Measurements from ENCODE around the gene FBXO3. TPM values are rescaled to one million over a fixed set of nuclear protein-coding genes. Genes with fewer than 3 reads are reported as not detected.
"Not testable (repeated sequence)": the region's sequence is repeated elsewhere in the genome, so short reads cannot be mapped to it uniquely, and the experiment has no call there.

The FBXO3 gene
- total RNA-seq, 1 donor from 2014 or later, result 29.7 TPM

- no peak for DNase-seq (ENCODE audit: extremely low spot score in 2 of 2)
- no peaks in the 10 kb centered on the region for H3K36me3 ChIP-seq
Observed at GRCh38 chr11:33802194-33802950, 28.1 kb upstream of the FBXO3 start.

GRCh38 chr11:33801821-33802193 lies 27.5 kb upstream of the FBXO3 start:
- peaks cover 5% of the 10 kb centered on the region for H3K27me3 ChIP-seq
- H3K27ac ChIP-seq, result no peak overlapping the region
- intact Hi-C loops (cut with DNase I), result no loop called here
- TF ChIP-seq POLR2AphosphoS5 (IDR thresholded peaks at IDR 0.05; ENCODE audit: insufficient read depth in 1 of 2, low read depth in 1 of 2) (no peak), POLR2A (IDR thresholded peaks at IDR 0.05) (no peak), CTCF (IDR thresholded peaks at IDR 0.05) (no peak)
- no peaks in the 10 kb centered on the region for H3K9me3 ChIP-seq
- DNase-seq (ENCODE audit: extremely low spot score in 2 of 2), result no peak
- H3K4me3 ChIP-seq, result peak overlapping the region; percentile 19 to 36
- H3K4me1 ChIP-seq, result peaks cover 10% of the 10 kb centered on the region
- H3K36me3 ChIP-seq, result no peaks in the 10 kb centered on the region

More at GRCh38 chr11:33802194-33802950, 28.1 kb upstream of the FBXO3 start:
- no peaks in the 10 kb centered on the region for H3K9me3 ChIP-seq
- intact Hi-C loops (cut with DNase I), result no loop called here
- H3K27me3 ChIP-seq, result peaks cover 5% of the 10 kb centered on the region
- H3K27ac ChIP-seq, result no peak overlapping the region
- no peak for TF ChIP-seq CTCF (IDR thresholded peaks at IDR 0.05)
- TF ChIP-seq POLR2A (IDR thresholded peaks at IDR 0.05), result peak in 1 of 2 donors; percentile 2
- no peak for TF ChIP-seq POLR2AphosphoS5 (IDR thresholded peaks at IDR 0.05; ENCODE audit: insufficient read depth in 1 of 2, low read depth in 1 of 2)
- peaks cover 10% of the 10 kb centered on the region for H3K4me1 ChIP-seq
- H3K4me3 ChIP-seq, result peak overlapping the region; percentile 19 to 36

- Histone ChIP-seq H3K9me3 (no peaks in the 10 kb centered on the region), H3K27me3 (peaks cover 5% of the 10 kb centered on the region), H3K4me1 (peaks cover 10% of the 10 kb centered on the region), H3K4me3 (no peak overlapping the region), H3K27ac (no peak overlapping the region), H3K36me3 (no peaks in the 10 kb centered on the region)
- TF ChIP-seq POLR2A (IDR thresholded peaks at IDR 0.05) (no peak), CTCF (IDR thresholded peaks at IDR 0.05) (no peak), POLR2AphosphoS5 (IDR thresholded peaks at IDR 0.05; ENCODE audit: insufficient read depth in 1 of 2, low read depth in 1 of 2) (no peak)
- intact Hi-C loops (cut with DNase I), result no loop called here
- no peak for DNase-seq (ENCODE audit: extremely low spot score in 2 of 2)
Observed at GRCh38 chr11:33797879-33798278, 23.6 kb upstream of the FBXO3 start.

GRCh38 chr11:33790040-33790439 lies 15.7 kb upstream of the FBXO3 start:
- H3K27me3 ChIP-seq, result no peaks in the 10 kb centered on the region
- DNase-seq (ENCODE audit: extremely low spot score in 2 of 2), result no peak
- H3K27ac ChIP-seq, result no peak overlapping the region

GRCh38 chr11:33788095-33788494 lies 13.8 kb upstream of the FBXO3 start:
- H3K27me3 ChIP-seq; H3K4me3 ChIP-seq; H3K27ac ChIP-seq; H3K4me1 ChIP-seq; H3K36me3 ChIP-seq; DNase-seq (ENCODE audit: extremely low spot score in 2 of 2); H3K9me3 ChIP-seq; intact Hi-C loops (cut with DNase I): not testable (repeated sequence)

More at GRCh38 chr11:33790040-33790439, 15.7 kb upstream of the FBXO3 start:
- H3K9me3 ChIP-seq, result no peaks in the 10 kb centered on the region
- intact Hi-C loops (cut with DNase I), result no loop called here
- H3K36me3 ChIP-seq, result no peaks in the 10 kb centered on the region
- no peaks in the 10 kb centered on the region for H3K4me1 ChIP-seq
- H3K4me3 ChIP-seq, result no peak overlapping the region
- TF ChIP-seq CTCF (IDR thresholded peaks at IDR 0.05) (no peak), POLR2AphosphoS5 (IDR thresholded peaks at IDR 0.05; ENCODE audit: insufficient read depth in 1 of 2, low read depth in 1 of 2) (no peak), POLR2A (IDR thresholded peaks at IDR 0.05) (no peak)
